IgD-negative memory B cell (primary cell): ENCODE results near the gene IFFO2. TPM values are rescaled to one million over a fixed set of nuclear protein-coding genes. Genes with fewer than 3 reads are reported as not detected.
A peak's percentile ranks its signal among the peaks of the same experiment; 100 is the strongest.

Source experiments
- H3K27ac Mint-ChIP-seq, 3 donors: one replicate each; pipeline ENCODE4 v1.8.0; 2020 to 2022; ENCODE audit warnings: mild to moderate bottlenecking in 3 of 3, mixed read lengths in 3 of 3, moderate library complexity in 1 of 3
- H3K27me3 Mint-ChIP-seq: one replicate; pipeline ENCODE4 v1.8.0; 2021; ENCODE audit warnings: mixed read lengths
- H3K36me3 Mint-ChIP-seq: one replicate; pipeline ENCODE4 v1.8.0; 2020; ENCODE audit warnings: mild to moderate bottlenecking, mixed read lengths
- H3K4me1 Mint-ChIP-seq, 3 donors: one replicate each; pipeline ENCODE4 v1.8.0; 2020 to 2022; ENCODE audit warnings: mixed read lengths in 3 of 3, mild to moderate bottlenecking in 1 of 3
- H3K4me3 Mint-ChIP-seq, 4 donors: one replicate each; pipeline ENCODE4 v1.8.0; 2020 to 2022; ENCODE audit warnings: mild to moderate bottlenecking in 4 of 4, mixed read lengths in 4 of 4, moderate library complexity in 3 of 4
- H3K9me3 Mint-ChIP-seq, 3 donors: one replicate each; pipeline ENCODE4 v1.8.0; 2020 to 2021; ENCODE audit warnings: mixed read lengths in 3 of 3, mild to moderate bottlenecking in 1 of 3
- polyA plus RNA-seq: library from polyadenylated mRNA; unstranded; fragments of 300-500 nt; fragmentation: Illumina TruSeq; gene quantifications from one replicate; pipeline ENCODE4 v1.2.3, GENCODE V29; 2021

IFFO2 gene
- polyA plus RNA-seq, 1 donor from 2014 or later = 1.5 TPM

- H3K4me3 Mint-ChIP-seq = no peak overlapping the region
- no peak overlapping the region for H3K27ac Mint-ChIP-seq
- H3K27me3 Mint-ChIP-seq = no peaks in the 10 kb centered on the region
- H3K9me3 Mint-ChIP-seq = no peaks in the 10 kb centered on the region
- H3K36me3 Mint-ChIP-seq = peaks cover 5% of the 10 kb centered on the region
- H3K4me1 Mint-ChIP-seq = no peaks in the 10 kb centered on the region
Measured at GRCh38 chr1:18883079-18883478, 73.4 kb downstream of the IFFO2 start.

GRCh38 chr1:18882486-18882885, 74.0 kb downstream of the IFFO2 start:
- Mint-ChIP-seq H3K36me3 (peaks cover 5% of the 10 kb centered on the region), H3K4me1 (no peaks in the 10 kb centered on the region)

GRCh38 chr1:18881642-18882431, 74.6 kb downstream of the IFFO2 start:
- Mint-ChIP-seq H3K9me3 (no peaks in the 10 kb centered on the region), H3K4me3 (no peak overlapping the region), H3K27ac (no peak overlapping the region), H3K4me1 (no peaks in the 10 kb centered on the region), H3K36me3 (peaks cover 4% of the 10 kb centered on the region), H3K27me3 (no peaks in the 10 kb centered on the region)

More at GRCh38 chr1:18882486-18882885, 74.0 kb downstream of the IFFO2 start:
- Mint-ChIP-seq H3K9me3 (no peaks in the 10 kb centered on the region), H3K4me3 (no peak overlapping the region), H3K27ac (no peak overlapping the region), H3K27me3 (no peaks in the 10 kb centered on the region)

- Mint-ChIP-seq H3K36me3 (peaks cover 2% of the 10 kb centered on the region), H3K4me3 (peak overlapping the region in 1 of 4 donors; percentile 9), H3K4me1 (no peaks in the 10 kb centered on the region), H3K27me3 (no peaks in the 10 kb centered on the region), H3K9me3 (no peaks in the 10 kb centered on the region), H3K27ac (no peak overlapping the region)
Measured at GRCh38 chr1:18881164-18881563, 75.3 kb downstream of the IFFO2 start.

GRCh38 chr1:18880585-18880984, 75.9 kb downstream of the IFFO2 start:
- H3K36me3 Mint-ChIP-seq = peaks cover 2% of the 10 kb centered on the region
- no peaks in the 10 kb centered on the region for H3K4me1 Mint-ChIP-seq
- no peak overlapping the region for H3K27ac Mint-ChIP-seq
- no peak overlapping the region for H3K4me3 Mint-ChIP-seq
- H3K27me3 Mint-ChIP-seq = no peaks in the 10 kb centered on the region
- H3K9me3 Mint-ChIP-seq = no peaks in the 10 kb centered on the region

GRCh38 chr1:18879791-18880309, 76.6 kb downstream of the IFFO2 start:
- no peaks in the 10 kb centered on the region for H3K4me1 Mint-ChIP-seq
- no peak overlapping the region for H3K27ac Mint-ChIP-seq
- peaks cover 2% of the 10 kb centered on the region for H3K36me3 Mint-ChIP-seq
- no peaks in the 10 kb centered on the region for H3K27me3 Mint-ChIP-seq
- H3K9me3 Mint-ChIP-seq = no peaks in the 10 kb centered on the region
- H3K4me3 Mint-ChIP-seq = no peak overlapping the region

GRCh38 chr1:18879215-18879790, 77.2 kb downstream of the IFFO2 start:
- H3K27me3 Mint-ChIP-seq = no peaks in the 10 kb centered on the region
- H3K4me3 Mint-ChIP-seq = no peak overlapping the region
- H3K36me3 Mint-ChIP-seq = peaks cover 2% of the 10 kb centered on the region
- no peaks in the 10 kb centered on the region for H3K4me1 Mint-ChIP-seq
- H3K27ac Mint-ChIP-seq = no peak overlapping the region
- no peaks in the 10 kb centered on the region for H3K9me3 Mint-ChIP-seq

- Mint-ChIP-seq H3K9me3 (no peaks in the 10 kb centered on the region), H3K36me3 (peaks cover 2% of the 10 kb centered on the region), H3K27me3 (no peaks in the 10 kb centered on the region), H3K4me1 (no peaks in the 10 kb centered on the region), H3K4me3 (no peak overlapping the region), H3K27ac (no peak overlapping the region)
Measured at GRCh38 chr1:18878538-18879214, 77.8 kb downstream of the IFFO2 start.

GRCh38 chr1:18877282-18877681, 79.2 kb downstream of the IFFO2 start:
- Mint-ChIP-seq H3K36me3 (peaks cover 2% of the 10 kb centered on the region), H3K27me3 (no peaks in the 10 kb centered on the region), H3K4me3 (no peak overlapping the region), H3K4me1 (no peaks in the 10 kb centered on the region), H3K27ac (no peak overlapping the region), H3K9me3 (no peaks in the 10 kb centered on the region)

GRCh38 chr1:18876210-18876609, 80.3 kb downstream of the IFFO2 start:
- H3K4me3 Mint-ChIP-seq = no peak overlapping the region

GRCh38 chr1:18875796-18876128, 80.7 kb downstream of the IFFO2 start:
- H3K27ac Mint-ChIP-seq = no peak overlapping the region
- peaks cover 4% of the 10 kb centered on the region for H3K36me3 Mint-ChIP-seq

More at GRCh38 chr1:18876210-18876609, 80.3 kb downstream of the IFFO2 start:
- H3K36me3 Mint-ChIP-seq = peaks cover 3% of the 10 kb centered on the region
- H3K27me3 Mint-ChIP-seq = no peaks in the 10 kb centered on the region
- no peaks in the 10 kb centered on the region for H3K4me1 Mint-ChIP-seq
- no peak overlapping the region for H3K27ac Mint-ChIP-seq
- H3K9me3 Mint-ChIP-seq = no peaks in the 10 kb centered on the region

GRCh38 chr1:18875107-18875795, 81.2 kb downstream of the IFFO2 start:
- Mint-ChIP-seq H3K4me1 (no peaks in the 10 kb centered on the region), H3K27ac (no peak overlapping the region)

More at GRCh38 chr1:18875796-18876128, 80.7 kb downstream of the IFFO2 start:
- Mint-ChIP-seq H3K4me3 (no peak overlapping the region), H3K27me3 (no peaks in the 10 kb centered on the region), H3K9me3 (no peaks in the 10 kb centered on the region), H3K4me1 (no peaks in the 10 kb centered on the region)

GRCh38 chr1:18874600-18874999, 81.9 kb downstream of the IFFO2 start:
- H3K9me3 Mint-ChIP-seq = no peaks in the 10 kb centered on the region
- no peak overlapping the region for H3K27ac Mint-ChIP-seq
- H3K36me3 Mint-ChIP-seq = peaks cover 3% of the 10 kb centered on the region
- H3K4me1 Mint-ChIP-seq = no peaks in the 10 kb centered on the region
- no peak overlapping the region for H3K4me3 Mint-ChIP-seq
- H3K27me3 Mint-ChIP-seq = no peaks in the 10 kb centered on the region

More at GRCh38 chr1:18875107-18875795, 81.2 kb downstream of the IFFO2 start:
- Mint-ChIP-seq H3K27me3 (no peaks in the 10 kb centered on the region), H3K9me3 (no peaks in the 10 kb centered on the region), H3K4me3 (no peak overlapping the region), H3K36me3 (peaks cover 3% of the 10 kb centered on the region)

GRCh38 chr1:18874036-18874435, 82.4 kb downstream of the IFFO2 start:
- no peaks in the 10 kb centered on the region for H3K27me3 Mint-ChIP-seq
- H3K36me3 Mint-ChIP-seq = peaks cover 3% of the 10 kb centered on the region
- no peak overlapping the region for H3K27ac Mint-ChIP-seq
- H3K4me1 Mint-ChIP-seq = peaks cover 0 to 3% (median 2%) of the 10 kb centered on the region in 3 donors
- no peaks in the 10 kb centered on the region for H3K9me3 Mint-ChIP-seq
- no peak overlapping the region for H3K4me3 Mint-ChIP-seq

- no peaks in the 10 kb centered on the region for H3K27me3 Mint-ChIP-seq
- no peak overlapping the region for H3K27ac Mint-ChIP-seq
- peaks cover 3% of the 10 kb centered on the region for H3K36me3 Mint-ChIP-seq
- H3K4me3 Mint-ChIP-seq = no peak overlapping the region
- peaks cover 0 to 5% (median 3%) of the 10 kb centered on the region in 3 donors for H3K4me1 Mint-ChIP-seq
- H3K9me3 Mint-ChIP-seq = no peaks in the 10 kb centered on the region
Measured at GRCh38 chr1:18872071-18872611, 84.3 kb downstream of the IFFO2 start.
